SK-N-DZ (cell line): Measurements from ENCODE around the gene CAMK2N1.

Experiments used
- DNase-seq: peaks from one replicate; pipeline ENCODE4 v3.0.0-alpha.2; 2015; ENCODE audit warnings: low spot score

The CAMK2N1 gene

GRCh38 chr1:20479840-20480239, 6.2 kb downstream of the CAMK2N1 start:
- no peak for DNase-seq

GRCh38 chr1:20478057-20478635, 7.9 kb downstream of the CAMK2N1 start:
- DNase-seq: no peak

DNA sequence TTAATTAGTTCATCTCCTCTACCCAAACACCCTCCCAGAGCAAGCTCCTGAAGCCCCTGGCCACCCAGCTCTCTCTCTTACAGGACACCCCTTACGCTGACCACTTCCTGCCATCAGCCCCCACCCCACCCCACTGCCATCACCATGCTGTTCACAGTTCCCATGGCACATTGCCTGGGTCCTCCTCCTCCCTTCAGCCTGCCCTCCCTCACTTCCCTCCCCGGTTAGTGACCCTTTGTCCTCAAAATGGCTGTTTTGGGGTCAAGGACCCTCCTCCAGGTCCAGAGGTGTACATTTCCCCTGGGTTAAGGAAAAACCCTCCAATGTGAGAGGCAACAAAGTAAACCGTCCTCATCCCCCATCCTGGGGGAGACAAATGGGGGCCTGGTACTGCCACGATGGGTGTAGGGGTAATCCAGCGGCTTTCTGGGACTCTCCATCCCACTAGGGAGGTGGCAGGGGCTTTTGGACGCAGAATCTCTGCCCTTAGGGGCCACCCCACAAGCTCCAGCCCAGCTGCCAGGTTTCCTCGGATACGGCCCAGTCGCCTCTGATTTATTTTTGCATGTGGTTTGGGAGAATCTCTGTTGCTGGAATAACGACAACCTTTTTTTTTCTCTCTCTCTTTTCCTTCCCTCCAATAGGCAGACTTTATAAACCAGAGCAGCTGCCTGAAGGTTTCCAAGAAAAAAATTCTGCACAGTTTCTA, 8.5 kb downstream of the CAMK2N1 start:
- no peak for DNase-seq

DNA sequence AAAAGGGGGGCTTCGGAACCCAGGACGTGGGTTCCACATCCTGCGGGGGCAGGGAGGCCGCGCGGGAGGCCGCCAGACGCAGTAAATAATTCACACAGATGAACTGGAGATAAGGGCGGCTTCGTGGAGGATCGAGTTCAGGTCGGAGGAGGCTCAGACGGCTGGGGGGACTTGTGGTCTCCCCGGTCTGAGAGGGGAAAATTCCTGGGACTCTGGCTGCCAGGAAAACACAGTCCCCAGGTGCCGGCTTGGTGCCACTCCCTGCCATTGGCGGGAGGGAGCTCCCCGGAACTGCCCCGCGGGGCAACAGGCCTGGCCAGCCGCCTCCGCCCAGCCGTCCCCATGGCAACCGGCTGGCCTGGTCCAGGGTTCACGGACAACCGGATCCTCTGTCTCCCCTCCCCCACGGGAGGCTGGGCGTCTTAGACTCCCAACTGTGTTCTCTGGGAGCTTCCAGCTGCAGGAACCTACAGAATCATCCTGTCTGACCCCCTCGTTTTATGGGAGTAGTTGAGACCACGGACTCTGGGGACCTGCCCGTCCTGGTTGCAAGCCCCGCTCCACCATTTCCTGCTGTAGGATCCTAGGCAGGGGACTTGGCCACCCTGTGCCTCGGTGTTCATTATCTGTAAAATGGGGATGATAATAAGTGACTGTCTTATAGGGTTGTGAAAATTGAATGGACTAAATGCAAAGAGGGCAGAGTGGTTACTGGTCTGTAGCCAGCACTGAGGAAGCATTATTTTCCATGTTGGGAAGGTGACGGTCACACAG, 9.6 kb downstream of the CAMK2N1 start:
- DNase-seq: peak; percentile 76

- no peak for DNase-seq
Measured at GRCh38 chr1:20474996-20475395, 11.0 kb downstream of the CAMK2N1 start.

GRCh38 chr1:20474333-20474975, 11.6 kb downstream of the CAMK2N1 start:
- no peak for DNase-seq

GRCh38 chr1:20473894-20474293, 12.1 kb downstream of the CAMK2N1 start:
- no peak for DNase-seq

DNA sequence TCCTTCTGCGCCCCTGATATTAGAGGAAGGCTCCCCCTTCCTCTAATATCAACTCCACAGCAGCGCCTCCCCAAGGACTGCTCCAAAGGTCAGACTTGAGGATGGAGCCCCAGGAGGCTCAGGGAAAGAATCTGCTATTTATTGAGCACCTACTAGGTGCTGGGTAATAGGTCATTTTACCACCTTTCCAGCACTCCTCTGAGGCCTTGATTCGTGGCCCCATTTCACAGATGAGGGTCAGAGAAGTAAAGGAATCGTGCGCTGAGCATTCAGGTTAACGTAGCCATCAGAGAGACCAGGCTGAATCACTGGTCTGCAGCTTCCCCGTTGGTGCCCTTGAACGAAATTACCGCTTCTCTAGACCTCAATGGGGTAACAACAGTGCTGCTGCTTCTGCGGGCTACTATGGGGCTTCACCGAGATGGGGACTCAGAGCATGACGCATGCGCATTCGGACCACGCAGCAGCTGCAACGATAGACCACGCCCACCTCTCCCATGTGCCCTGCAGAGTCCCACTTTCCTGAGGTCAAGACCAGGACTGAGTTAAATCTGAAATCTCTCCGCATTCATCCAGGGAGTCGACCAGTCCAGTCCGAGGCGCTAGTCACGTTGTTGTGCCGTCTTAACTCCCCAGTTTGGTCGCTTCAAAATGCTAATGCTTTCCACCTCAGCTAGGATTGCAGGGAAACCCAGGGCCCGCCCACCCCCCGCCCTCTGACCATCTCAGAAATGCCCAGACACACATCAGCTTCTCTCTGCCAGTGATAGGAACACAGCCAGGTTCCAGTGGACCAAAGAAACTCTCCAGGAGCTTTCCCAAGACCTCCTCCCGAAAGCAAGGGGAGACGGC, 12.9 kb downstream of the CAMK2N1 start:
- DNase-seq: peak; percentile 87

DNA sequence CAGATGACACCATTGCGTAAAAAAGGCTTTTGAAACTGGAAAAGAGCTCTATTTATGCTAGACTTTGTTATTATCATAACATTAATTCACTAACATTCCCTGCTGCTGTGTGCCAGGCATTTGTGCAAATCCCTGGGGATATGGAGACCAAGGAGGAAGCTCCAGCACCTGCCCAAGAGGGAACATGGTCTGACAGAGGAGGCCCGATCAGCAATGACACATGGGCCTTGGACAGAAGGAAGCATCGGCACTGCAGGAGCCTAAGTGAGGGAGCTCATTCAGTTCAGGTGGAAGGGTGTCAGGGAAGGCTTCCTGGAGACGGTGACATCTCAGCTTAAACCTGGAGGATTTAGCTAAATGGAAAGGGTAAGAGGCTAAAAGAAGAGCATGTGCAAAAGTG, 13.9 kb downstream of the CAMK2N1 start:
- DNase-seq: no peak

DNA sequence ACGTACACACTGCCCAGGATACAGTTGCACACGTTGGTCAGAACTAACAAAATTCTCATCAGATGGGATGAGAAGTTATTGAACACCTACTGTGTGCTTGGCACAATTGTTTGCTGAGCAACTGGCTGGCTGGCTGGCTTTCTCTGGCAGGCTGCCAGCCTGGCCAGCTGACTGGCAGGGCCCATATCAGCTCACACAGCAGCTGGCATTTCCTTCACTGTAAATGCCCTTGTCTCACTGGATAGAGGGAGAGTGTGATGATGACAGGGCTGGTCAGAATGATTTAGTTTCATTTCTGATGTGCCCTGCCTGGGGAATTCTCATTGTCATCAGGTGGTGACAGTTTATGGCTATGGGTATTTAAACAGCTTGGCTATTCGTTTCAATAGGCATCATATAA, 15.8 kb downstream of the CAMK2N1 start:
- DNase-seq: no peak

- DNase-seq: no peak
Measured at GRCh38 chr1:20469406-20470076, 16.5 kb downstream of the CAMK2N1 start.

GRCh38 chr1:20466273-20466672, 19.7 kb downstream of the CAMK2N1 start:
- no peak for DNase-seq

DNA sequence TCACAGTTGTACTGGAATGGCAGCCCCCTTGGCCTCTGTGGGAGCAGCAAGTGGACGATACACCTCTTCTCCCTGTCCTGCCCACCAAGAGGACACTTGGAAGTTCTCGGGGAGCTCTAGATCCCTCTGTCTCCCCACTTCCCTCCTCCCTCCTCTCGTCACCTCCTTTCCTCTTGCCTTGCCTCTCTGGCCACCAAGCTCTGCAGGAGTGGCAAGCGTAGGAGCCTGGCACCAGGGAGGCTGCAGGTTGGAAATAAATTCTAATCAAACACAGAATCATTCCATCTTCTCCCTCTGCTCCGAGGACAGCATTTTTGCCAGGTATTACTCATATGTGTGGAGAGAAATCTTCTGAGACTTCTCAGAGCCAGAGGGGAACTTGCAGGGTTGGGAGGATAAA, 20.8 kb downstream of the CAMK2N1 start:
- no peak for DNase-seq

GRCh38 chr1:20463502-20463901, 22.5 kb downstream of the CAMK2N1 start:
- DNase-seq: no peak

DNA sequence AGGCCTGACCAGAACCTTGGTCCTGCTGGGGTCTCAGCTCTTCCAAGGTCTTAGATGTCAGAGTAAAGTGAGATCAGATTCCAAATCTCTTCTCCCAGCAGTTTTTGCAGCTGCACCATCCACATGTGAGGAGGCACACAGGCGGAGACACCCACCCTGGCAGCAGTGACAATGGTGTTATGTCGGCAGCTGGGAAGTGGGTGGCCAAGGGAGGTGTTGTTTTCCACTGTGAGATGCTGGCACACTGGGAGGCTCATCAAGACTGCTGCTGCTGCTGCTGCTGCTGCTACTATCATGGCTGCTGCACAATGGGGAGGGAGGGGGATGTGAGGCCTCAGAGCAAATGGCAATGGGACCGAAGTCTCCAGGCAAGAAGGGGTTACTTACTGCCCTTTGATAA, 23.6 kb downstream of the CAMK2N1 start:
- DNase-seq: no peak

- DNase-seq: no peak
Measured at GRCh38 chr1:20458717-20459116, 27.3 kb downstream of the CAMK2N1 start.

DNA sequence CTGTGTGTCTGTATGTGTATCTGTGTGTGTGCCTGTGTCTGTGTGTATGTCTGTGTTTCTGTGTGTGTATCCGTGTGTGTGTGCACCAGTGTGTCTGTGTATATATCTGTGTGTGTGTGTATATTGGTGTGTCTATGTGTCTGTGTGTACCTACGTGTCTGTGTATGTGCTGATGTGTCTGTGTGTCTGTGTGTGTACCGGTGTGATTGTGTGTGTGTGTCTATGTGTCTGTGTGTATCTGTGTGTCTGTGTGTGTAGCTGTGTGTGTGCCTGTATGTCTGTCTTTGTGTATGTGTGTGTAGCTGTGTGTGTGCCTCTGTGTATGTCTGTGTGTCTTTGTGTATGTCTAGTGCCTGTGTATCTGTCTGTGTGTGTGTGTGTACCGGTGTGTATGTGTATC, 32.0 kb downstream of the CAMK2N1 start:
- DNase-seq: no peak

DNA sequence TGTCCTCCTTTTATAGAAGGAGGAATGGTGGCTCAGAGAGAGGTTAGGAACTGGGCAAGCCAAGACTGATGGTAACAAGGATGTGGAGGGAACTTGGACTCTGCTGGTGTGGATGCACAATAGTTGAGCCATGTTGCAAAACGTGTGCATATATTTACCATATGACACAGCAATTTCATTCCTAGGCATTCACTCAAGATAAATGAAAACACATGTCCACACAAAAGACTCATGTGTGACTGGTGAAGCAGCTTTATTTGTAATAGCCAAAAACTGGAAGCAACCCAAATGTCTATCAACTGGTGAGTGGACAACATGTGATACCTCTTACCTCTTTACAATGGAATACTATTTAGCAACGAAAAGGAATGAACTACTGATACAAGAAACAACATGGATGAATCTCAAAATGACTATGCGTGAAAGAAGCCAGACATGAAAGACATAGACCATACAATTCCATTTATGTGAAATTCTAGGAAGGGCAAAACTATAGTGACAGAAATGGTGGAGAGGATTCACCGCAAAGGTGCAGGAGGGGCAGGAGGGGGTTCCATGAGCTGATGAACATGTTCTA, 36.2 kb downstream of the CAMK2N1 start:
- DNase-seq: no peak

DNA sequence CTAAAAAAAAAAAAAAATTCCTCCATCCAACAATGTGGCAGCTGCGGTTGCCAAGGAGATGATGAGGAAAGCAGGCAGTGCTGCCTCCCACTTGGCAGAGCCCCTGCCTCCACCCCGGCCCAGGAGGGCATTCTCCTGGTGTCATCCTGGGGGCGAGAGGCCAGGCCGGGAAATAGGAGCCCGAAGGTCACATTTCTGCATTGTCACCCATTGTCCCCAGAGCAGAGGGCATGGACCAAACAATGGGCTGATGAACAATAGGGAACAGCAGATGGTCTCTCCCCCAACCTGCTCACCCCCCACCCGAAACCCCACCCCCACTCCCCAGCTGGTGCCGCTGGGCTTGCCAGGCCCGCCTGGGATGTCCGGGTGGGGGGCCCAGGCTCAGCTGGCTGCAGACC, 37.3 kb downstream of the CAMK2N1 start:
- DNase-seq: no peak

GRCh38 chr1:20447794-20448193, 38.2 kb downstream of the CAMK2N1 start:
- DNase-seq: no peak

DNA sequence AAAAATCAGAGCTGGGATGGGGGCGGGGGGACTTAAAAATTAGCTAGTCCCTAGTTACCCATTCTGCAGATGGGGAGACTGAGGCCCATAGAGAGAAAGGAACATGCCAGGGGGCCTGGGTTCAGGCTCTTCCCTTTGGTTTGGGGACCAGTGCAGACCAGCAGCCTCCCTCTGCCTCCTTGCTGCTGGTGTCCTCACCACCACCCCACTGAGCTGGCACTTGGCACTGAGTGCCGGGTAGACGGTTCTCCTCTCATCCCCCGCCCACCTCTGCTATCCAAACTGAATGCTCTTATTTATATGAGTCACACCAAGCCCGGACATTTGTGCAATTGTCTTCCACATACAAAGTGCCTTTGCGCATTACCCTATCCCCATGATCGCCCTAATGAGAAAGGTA, 39.2 kb downstream of the CAMK2N1 start:
- DNase-seq: no peak
